Lung (tissue), 12 donors: Measurements from ENCODE around the gene EID1. TPM values are rescaled to one million over a fixed set of nuclear protein-coding genes. Genes with fewer than 3 reads are reported as not detected.

Source experiments
- ATAC-seq: fragments of 200-7000 bp; cut with Tn5 transposase; one replicate; pipeline ENCODE4 v1.9.1; 2020; ENCODE audit warnings: moderate number of reproducible peaks; ENCODE audit not compliant: insufficient read depth, low FRiP score
- DNase-seq, 3 donors: peaks; one replicate each; pipeline ENCODE4 v3.0.0-alpha.2; 2013 to 2017
- H3K27ac ChIP-seq, 2 donors: one replicate each; pipeline ENCODE4 v1.5.1; 2013; ENCODE audit warnings: mild to moderate bottlenecking in 2 of 2, moderate library complexity in 2 of 2, control low read depth in 1 of 2, inconsistent platforms in 1 of 2, low read depth in 1 of 2, low read length in 1 of 2
- H3K27me3 ChIP-seq, 3 donors: one replicate each; pipeline ENCODE4 v1.5.1; 2013; ENCODE audit warnings: low read length in 2 of 3; ENCODE audit not compliant: control insufficient read depth in 3 of 3, insufficient read depth in 3 of 3
- H3K36me3 ChIP-seq, 4 donors: one replicate each; pipeline ENCODE4 v1.5.1; 2013; ENCODE audit warnings: low read length in 4 of 4, mild to moderate bottlenecking in 1 of 4, moderate library complexity in 1 of 4; ENCODE audit not compliant: control insufficient read depth in 4 of 4, insufficient read depth in 4 of 4
- H3K4me1 ChIP-seq, 5 donors: one replicate each; pipeline ENCODE4 v1.5.1; 2013; ENCODE audit warnings: low read length in 5 of 5, mild to moderate bottlenecking in 2 of 5, moderate library complexity in 1 of 5; ENCODE audit not compliant: control insufficient read depth in 5 of 5, insufficient read depth in 5 of 5
- H3K4me3 ChIP-seq: one replicate; pipeline ENCODE4 v1.5.1; 2013; ENCODE audit warnings: mild to moderate bottlenecking, control low read depth, moderate library complexity
- H3K9ac ChIP-seq, 2 donors: one replicate each; pipeline ENCODE4 v1.5.1; 2013; ENCODE audit warnings: low read length in 2 of 2, control low read depth in 1 of 2; ENCODE audit not compliant: insufficient read depth in 1 of 2
- H3K9me3 ChIP-seq, 4 donors: one replicate each; pipeline ENCODE4 v1.5.1; 2013; ENCODE audit warnings: low read length in 3 of 4, mild to moderate bottlenecking in 1 of 4, moderate library complexity in 1 of 4; ENCODE audit not compliant: control insufficient read depth in 4 of 4, insufficient read depth in 3 of 4
- WGBS, 2 donors: extraction: QIAGEN DNeasy Blood & Tissue Kit; methylation state at CpG; one replicate each; pipeline ENCODE4 v1.1.7; 2013; 5-methylcytosine and 5-hydroxymethylcytosine counted together
- polyA plus RNA-seq, 2 donors: library from polyadenylated mRNA; stranded (reverse); fragments of 200-250 nt; gene quantifications; one replicate each; pipeline ENCODE4 v1.2.1, GENCODE V29; 2013
- total RNA-seq, 2 donors: library from RNA; depleted of rRNA in 1 of 2; stranded (reverse); fragments of >200 nt in 1 of 2; gene quantifications; one replicate each; pipeline ENCODE4 v1.2.1, GENCODE V29; 2014 to 2021
- TF ChIP-seq, protein P1 (sequence below): IDR thresholded peaks from 2 replicates; pipeline ENCODE4 v1.5.1; 2012; ENCODE audit warnings: mild to moderate bottlenecking; ENCODE audit errors: control extremely low read depth, extremely low read depth
- donor health status: control.
- donor health status: control.
- donor health status: Bipolar disorder and iron deficiency.
- donor health status: healthy.
- donor health status: DM: yes; HTN: yes; CAD: no.

The EID1 gene
- total and polyA plus RNA-seq, 4 donors = 82.7 to 139 (median 86.6) TPM

DNA sequence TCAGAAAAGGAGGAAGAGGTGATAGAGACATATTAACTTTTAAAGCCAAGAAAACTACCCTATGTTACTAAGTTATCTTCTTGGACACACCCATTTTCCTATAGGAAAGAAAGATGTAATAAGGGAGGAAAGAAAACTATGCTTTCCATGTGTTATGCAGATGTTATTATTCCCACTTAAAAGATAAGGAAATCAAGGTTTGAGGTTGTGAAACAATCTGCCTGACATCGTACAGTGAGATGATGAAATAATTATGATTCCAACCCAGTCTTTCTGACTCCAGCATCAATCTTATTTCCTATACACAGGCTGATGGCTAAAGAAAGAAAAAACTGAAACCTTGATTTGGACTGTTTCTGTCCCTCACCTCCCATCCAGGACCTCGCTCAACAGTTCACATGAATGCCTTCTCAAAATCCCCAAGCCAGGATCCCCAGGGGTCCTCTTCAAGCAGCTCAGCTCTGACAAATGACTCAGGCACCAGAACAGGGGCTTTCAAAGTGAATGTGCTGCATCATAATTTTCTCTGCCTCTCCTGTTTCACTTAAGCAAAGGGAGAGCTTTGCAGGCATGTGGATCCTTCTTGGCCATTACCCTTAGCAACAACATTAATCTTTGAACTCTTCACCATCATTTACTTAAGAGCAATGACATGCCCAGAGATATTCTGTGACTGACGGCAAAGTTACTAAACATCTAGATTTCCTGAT lies 12.4 kb upstream of the EID1 start:
- Histone ChIP-seq H3K36me3 (no peaks in the 10 kb centered on the region), H3K4me3 (no peak overlapping the region), H3K4me1 (peaks cover 0 to 21% (median 0%) of the 10 kb centered on the region in 5 donors), H3K9me3 (no peaks in the 10 kb centered on the region), H3K9ac (no peak overlapping the region), H3K27ac (no peak overlapping the region), H3K27me3 (no peaks in the 10 kb centered on the region)
- ATAC-seq (no peak), DNase-seq (no peak)
- 60 to 68% methylated on average over 3 of the region's 3 CpGs for WGBS, 2 donors
- TF ChIP-seq, protein P1, sequence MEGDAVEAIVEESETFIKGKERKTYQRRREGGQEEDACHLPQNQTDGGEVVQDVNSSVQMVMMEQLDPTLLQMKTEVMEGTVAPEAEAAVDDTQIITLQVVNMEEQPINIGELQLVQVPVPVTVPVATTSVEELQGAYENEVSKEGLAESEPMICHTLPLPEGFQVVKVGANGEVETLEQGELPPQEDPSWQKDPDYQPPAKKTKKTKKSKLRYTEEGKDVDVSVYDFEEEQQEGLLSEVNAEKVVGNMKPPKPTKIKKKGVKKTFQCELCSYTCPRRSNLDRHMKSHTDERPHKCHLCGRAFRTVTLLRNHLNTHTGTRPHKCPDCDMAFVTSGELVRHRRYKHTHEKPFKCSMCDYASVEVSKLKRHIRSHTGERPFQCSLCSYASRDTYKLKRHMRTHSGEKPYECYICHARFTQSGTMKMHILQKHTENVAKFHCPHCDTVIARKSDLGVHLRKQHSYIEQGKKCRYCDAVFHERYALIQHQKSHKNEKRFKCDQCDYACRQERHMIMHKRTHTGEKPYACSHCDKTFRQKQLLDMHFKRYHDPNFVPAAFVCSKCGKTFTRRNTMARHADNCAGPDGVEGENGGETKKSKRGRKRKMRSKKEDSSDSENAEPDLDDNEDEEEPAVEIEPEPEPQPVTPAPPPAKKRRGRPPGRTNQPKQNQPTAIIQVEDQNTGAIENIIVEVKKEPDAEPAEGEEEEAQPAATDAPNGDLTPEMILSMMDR = no peak

DNA sequence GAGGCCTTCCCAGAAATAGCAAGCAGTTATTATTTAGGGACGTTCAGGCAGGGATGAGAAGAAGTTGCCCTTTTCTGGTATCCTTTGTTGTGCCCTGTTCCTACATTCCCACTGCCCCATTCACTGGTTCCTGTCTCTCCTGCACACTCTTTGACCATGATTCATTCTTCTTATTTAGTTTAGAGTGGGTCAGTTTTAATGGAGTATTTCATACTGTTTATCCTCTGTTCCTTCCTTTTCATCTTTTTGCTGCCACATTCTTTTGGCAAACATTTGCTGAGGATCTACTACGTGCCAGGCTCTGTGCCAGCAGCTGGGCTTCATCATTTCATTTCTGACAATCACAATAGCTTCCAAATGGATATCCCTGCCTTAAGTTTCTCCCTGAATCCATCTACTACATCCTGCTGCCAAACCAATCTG lies 11.8 kb upstream of the EID1 start:
- H3K4me1 ChIP-seq = peaks cover 0 to 21% (median 0%) of the 10 kb centered on the region in 5 donors
- no peaks in the 10 kb centered on the region for H3K36me3 ChIP-seq
- no peak overlapping the region for H3K27ac ChIP-seq
- TF ChIP-seq, protein P1 = no peak
- ATAC-seq (no peak), DNase-seq (peak; percentile 21 to 55 (median 41))
- H3K4me3 ChIP-seq = no peak overlapping the region
- H3K27me3 ChIP-seq = no peaks in the 10 kb centered on the region
- H3K9me3 ChIP-seq = no peaks in the 10 kb centered on the region
- 57 to 79% methylated on average over 2 of the region's 2 CpGs for WGBS, 2 donors
- H3K9ac ChIP-seq = no peak overlapping the region

DNA sequence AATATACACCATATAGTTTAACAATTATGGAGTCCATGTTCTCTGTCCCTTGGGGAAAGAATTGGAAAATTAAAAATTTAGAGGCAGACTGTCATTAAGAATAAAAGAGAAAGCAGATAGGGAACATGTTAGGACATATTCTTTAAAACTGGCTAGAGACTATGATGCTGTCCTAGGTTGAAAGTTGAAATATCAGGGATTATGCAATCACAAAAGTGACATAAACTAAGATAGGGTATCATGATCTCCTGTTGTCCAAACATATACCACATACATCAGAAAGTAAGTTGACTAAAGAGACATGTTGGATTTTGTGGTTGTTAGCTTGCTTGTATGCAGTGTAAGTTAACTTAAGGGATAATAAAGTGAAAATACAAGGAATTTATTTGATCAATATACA lies 9.9 kb upstream of the EID1 start:
- DNase-seq = no peak
- H3K9ac ChIP-seq = no peak overlapping the region
- H3K27me3 ChIP-seq = no peaks in the 10 kb centered on the region
- no peak overlapping the region for H3K27ac ChIP-seq
- TF ChIP-seq, protein P1 = no peak
- no peak for ATAC-seq
- H3K4me1 ChIP-seq = peaks cover 0 to 18% (median 0%) of the 10 kb centered on the region in 5 donors
- H3K4me3 ChIP-seq = no peak overlapping the region
- peaks cover 0 to 1% (median 0%) of the 10 kb centered on the region in 4 donors for H3K36me3 ChIP-seq
- no peaks in the 10 kb centered on the region for H3K9me3 ChIP-seq
